ENCODE data around the gene ARHGAP23. TPM values are rescaled to one million over a fixed set of nuclear protein-coding genes. Genes with fewer than 3 reads are reported as not detected.
"Not testable (repeated sequence)": the region's sequence is repeated elsewhere in the genome, so short reads cannot be mapped to it uniquely, and the experiment has no call there.

ARHGAP23 gene
- total and polyA plus RNA-seq, 4 donors = 18.3 to 91.7 (median 39.2) TPM

GRCh38 chr17:38476549-38476948 is 48.3 kb downstream of the ARHGAP23 start:
- no peaks in the 10 kb centered on the region for H3K9me3 ChIP-seq (ENCODE audit: control insufficient read depth in 4 of 4, insufficient read depth in 3 of 4, low read length in 3 of 4)
- no peak for TF ChIP-seq CTCF (IDR thresholded peaks at IDR 0.05; ENCODE audit: control extremely low read depth, extremely low read depth)
- DNase-seq = no peak
- no peak overlapping the region for H3K27ac ChIP-seq (ENCODE audit: low read depth in 1 of 2, low read length in 1 of 2)
- ATAC-seq (ENCODE audit: insufficient read depth, low FRiP score) = no peak
- H3K4me1 ChIP-seq (ENCODE audit: control insufficient read depth in 5 of 5, insufficient read depth in 5 of 5, low read length in 5 of 5) = no peaks in the 10 kb centered on the region
- WGBS, 2 donors = 75 to 86% methylated on average over 7 of the region's 7 CpGs
- no peaks in the 10 kb centered on the region for H3K27me3 ChIP-seq (ENCODE audit: control insufficient read depth in 3 of 3, insufficient read depth in 3 of 3, low read length in 2 of 3)
- H3K4me3 ChIP-seq = no peak overlapping the region
- H3K9ac ChIP-seq (ENCODE audit: insufficient read depth in 1 of 2, low read length in 2 of 2) = no peak overlapping the region
- H3K36me3 ChIP-seq (ENCODE audit: control insufficient read depth in 4 of 4, insufficient read depth in 4 of 4, low read length in 4 of 4) = peaks cover 2 to 37% (median 3%) of the 10 kb centered on the region in 4 donors

- not testable (repeated sequence) for H3K9me3 ChIP-seq (ENCODE audit: control insufficient read depth in 4 of 4, insufficient read depth in 3 of 4, low read length in 3 of 4); H3K27me3 ChIP-seq (ENCODE audit: control insufficient read depth in 3 of 3, insufficient read depth in 3 of 3, low read length in 2 of 3); ATAC-seq (ENCODE audit: insufficient read depth, low FRiP score); H3K27ac ChIP-seq (ENCODE audit: low read depth in 1 of 2, low read length in 1 of 2); H3K9ac ChIP-seq (ENCODE audit: insufficient read depth in 1 of 2, low read length in 2 of 2); H3K4me1 ChIP-seq (ENCODE audit: control insufficient read depth in 5 of 5, insufficient read depth in 5 of 5, low read length in 5 of 5); H3K4me3 ChIP-seq; DNase-seq
- H3K36me3 ChIP-seq (ENCODE audit: control insufficient read depth in 4 of 4, insufficient read depth in 4 of 4, low read length in 4 of 4) = peaks cover 0 to 35% (median 3%) of the 10 kb centered on the region in 4 donors
- 97 to 98% methylated on average over 17 to 36 of the region's 36 CpGs for WGBS, 2 donors
Observed at GRCh38 chr17:38477417-38477816, 49.2 kb downstream of the ARHGAP23 start.

DNA sequence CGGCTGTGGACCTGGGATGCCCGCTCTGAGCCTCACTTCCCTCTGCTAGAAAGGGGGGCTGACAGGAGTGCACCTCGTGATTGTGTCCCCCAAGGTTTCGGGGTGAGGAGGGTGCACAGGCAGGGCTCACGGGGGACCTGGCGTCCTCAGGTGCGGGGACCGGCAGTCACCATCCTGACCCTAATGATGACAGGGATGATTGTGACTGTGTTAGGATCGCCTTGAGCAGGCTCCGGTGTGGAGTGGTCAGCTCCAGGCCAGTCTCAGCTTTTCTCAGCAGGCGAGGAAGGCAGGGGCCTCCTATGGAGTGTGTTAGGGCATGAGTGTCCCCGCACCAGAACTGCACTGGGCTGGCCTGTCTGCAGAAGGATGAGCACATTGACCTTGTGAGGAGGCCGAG is 49.7 kb downstream of the ARHGAP23 start:
- ATAC-seq (ENCODE audit: insufficient read depth, low FRiP score); DNase-seq; H3K9ac ChIP-seq (ENCODE audit: insufficient read depth in 1 of 2, low read length in 2 of 2); H3K27me3 ChIP-seq (ENCODE audit: control insufficient read depth in 3 of 3, insufficient read depth in 3 of 3, low read length in 2 of 3); H3K9me3 ChIP-seq (ENCODE audit: control insufficient read depth in 4 of 4, insufficient read depth in 3 of 4, low read length in 3 of 4); H3K4me3 ChIP-seq; H3K4me1 ChIP-seq (ENCODE audit: control insufficient read depth in 5 of 5, insufficient read depth in 5 of 5, low read length in 5 of 5); H3K27ac ChIP-seq (ENCODE audit: low read depth in 1 of 2, low read length in 1 of 2): not testable (repeated sequence)
- WGBS, 2 donors = 92 to 96% methylated on average over 13 of the region's 13 CpGs
- peaks cover 0 to 35% (median 3%) of the 10 kb centered on the region in 4 donors for H3K36me3 ChIP-seq (ENCODE audit: control insufficient read depth in 4 of 4, insufficient read depth in 4 of 4, low read length in 4 of 4)

GRCh38 chr17:38478667-38479066 is 50.4 kb downstream of the ARHGAP23 start:
- not testable (repeated sequence) for H3K27ac ChIP-seq (ENCODE audit: low read depth in 1 of 2, low read length in 1 of 2); H3K4me3 ChIP-seq; H3K9me3 ChIP-seq (ENCODE audit: control insufficient read depth in 4 of 4, insufficient read depth in 3 of 4, low read length in 3 of 4); ATAC-seq (ENCODE audit: insufficient read depth, low FRiP score); DNase-seq; H3K9ac ChIP-seq (ENCODE audit: insufficient read depth in 1 of 2, low read length in 2 of 2); H3K4me1 ChIP-seq (ENCODE audit: control insufficient read depth in 5 of 5, insufficient read depth in 5 of 5, low read length in 5 of 5); H3K27me3 ChIP-seq (ENCODE audit: control insufficient read depth in 3 of 3, insufficient read depth in 3 of 3, low read length in 2 of 3)
- H3K36me3 ChIP-seq (ENCODE audit: control insufficient read depth in 4 of 4, insufficient read depth in 4 of 4, low read length in 4 of 4) = peaks cover 0 to 31% (median 3%) of the 10 kb centered on the region in 4 donors
- 86 to 88% methylated on average over 4 of the region's 4 CpGs for WGBS, 2 donors

DNA sequence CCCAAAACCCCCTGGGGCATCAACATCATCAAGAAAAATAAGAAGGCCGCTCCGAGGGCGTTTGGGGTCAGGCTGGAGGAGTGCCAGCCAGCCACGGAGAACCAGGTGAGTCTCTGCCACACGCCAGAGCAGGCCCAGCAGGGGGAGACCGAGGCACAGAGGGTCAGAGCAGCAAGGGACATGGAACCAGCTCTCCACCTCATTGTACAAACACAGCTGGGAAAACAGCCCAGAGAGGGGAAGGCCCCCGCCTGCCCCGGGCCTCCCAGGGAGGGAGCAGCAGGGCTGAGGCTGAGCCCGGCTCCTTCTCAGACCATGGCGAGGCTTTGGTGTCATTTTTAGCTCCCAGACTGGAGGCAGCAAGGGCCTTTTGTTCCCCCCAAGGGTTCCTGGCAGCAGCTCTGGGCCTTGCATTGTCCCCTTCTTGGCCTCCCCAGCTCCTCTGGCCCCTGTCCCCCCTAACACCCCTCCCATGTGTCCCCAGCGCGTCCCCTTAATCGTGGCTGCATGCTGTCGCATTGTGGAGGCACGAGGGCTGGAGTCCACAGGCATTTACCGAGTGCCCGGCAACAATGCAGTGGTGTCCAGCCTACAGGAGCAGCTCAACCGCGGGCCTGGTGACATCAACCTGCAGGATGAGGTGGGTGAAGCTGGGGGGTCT is 53.9 kb downstream of the ARHGAP23 start:
- peak in 1 of 3 donors; percentile 28 for DNase-seq
- H3K4me1 ChIP-seq (ENCODE audit: control insufficient read depth in 5 of 5, insufficient read depth in 5 of 5, low read length in 5 of 5); H3K27ac ChIP-seq (ENCODE audit: low read depth in 1 of 2, low read length in 1 of 2); H3K4me3 ChIP-seq; H3K27me3 ChIP-seq (ENCODE audit: control insufficient read depth in 3 of 3, insufficient read depth in 3 of 3, low read length in 2 of 3); ATAC-seq (ENCODE audit: insufficient read depth, low FRiP score); H3K9me3 ChIP-seq (ENCODE audit: control insufficient read depth in 4 of 4, insufficient read depth in 3 of 4, low read length in 3 of 4); H3K9ac ChIP-seq (ENCODE audit: insufficient read depth in 1 of 2, low read length in 2 of 2): not testable (repeated sequence)
- 82 to 90% methylated on average over 19 of the region's 19 CpGs for WGBS, 2 donors
- peaks cover 0 to 33% (median 4%) of the 10 kb centered on the region in 4 donors for H3K36me3 ChIP-seq (ENCODE audit: control insufficient read depth in 4 of 4, insufficient read depth in 4 of 4, low read length in 4 of 4)

DNA sequence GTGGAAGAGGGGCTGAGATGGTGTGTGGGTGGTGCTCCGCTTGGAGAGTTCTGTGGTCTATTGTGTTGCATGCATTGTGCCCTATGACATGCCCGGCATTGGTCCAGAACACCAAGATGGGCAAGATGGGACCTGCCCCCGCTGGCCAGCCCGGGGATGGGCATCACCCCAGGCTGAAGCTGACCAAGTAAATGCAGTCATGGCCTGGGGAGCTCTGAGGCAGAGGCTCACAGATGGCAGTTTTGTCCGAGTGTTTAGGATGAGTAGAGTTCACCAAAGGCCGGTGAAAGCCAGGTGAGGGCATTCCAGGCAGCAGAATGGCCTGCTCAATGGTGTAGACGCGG is 54.4 kb downstream of the ARHGAP23 start:
- not testable (repeated sequence) for H3K9me3 ChIP-seq (ENCODE audit: control insufficient read depth in 4 of 4, insufficient read depth in 3 of 4, low read length in 3 of 4); H3K27ac ChIP-seq (ENCODE audit: low read depth in 1 of 2, low read length in 1 of 2); ATAC-seq (ENCODE audit: insufficient read depth, low FRiP score); H3K4me3 ChIP-seq; DNase-seq; H3K27me3 ChIP-seq (ENCODE audit: control insufficient read depth in 3 of 3, insufficient read depth in 3 of 3, low read length in 2 of 3); H3K4me1 ChIP-seq (ENCODE audit: control insufficient read depth in 5 of 5, insufficient read depth in 5 of 5, low read length in 5 of 5); H3K9ac ChIP-seq (ENCODE audit: insufficient read depth in 1 of 2, low read length in 2 of 2)
- 87% methylated on average over 7 to 8 of the region's 8 CpGs for WGBS, 2 donors
- peaks cover 0 to 32% (median 4%) of the 10 kb centered on the region in 4 donors for H3K36me3 ChIP-seq (ENCODE audit: control insufficient read depth in 4 of 4, insufficient read depth in 4 of 4, low read length in 4 of 4)
